Spleen (tissue), 11 donors: ENCODE measurements around the gene TSR2. TPM values are rescaled to one million over a fixed set of nuclear protein-coding genes. Genes with fewer than 3 reads are reported as not detected.
"Not testable (repeated sequence)": the region's sequence is repeated elsewhere in the genome, so short reads cannot be mapped to it uniquely, and the experiment has no call there.

Source experiments
- DNase-seq: peaks from one replicate; pipeline ENCODE4 v3.0.0-alpha.2; 2020
- H3K27ac ChIP-seq, 8 donors: fragments of 200-600 bp; sonication (generic) in 7 of 8; 1 replicate in 4 of 8; 2 replicates in 4 of 8; pipeline versions ENCODE4 v1.5.0 to v1.8.0; 2016 to 2021; ENCODE audit warnings: inconsistent platforms in 4 of 8, mild to moderate bottlenecking in 4 of 8, moderate library complexity in 1 of 8
- H3K27me3 ChIP-seq, 7 donors: fragments of 200-600 bp; sonication (generic) in 6 of 7; replicated peaks in 1 of 7; 1 replicate in 4 of 7; 2 replicates in 3 of 7; pipeline versions ENCODE4 v1.5.0 to v1.8.0; 2016 to 2021; ENCODE audit warnings: inconsistent platforms in 3 of 7, mild to moderate bottlenecking in 1 of 7
- H3K36me3 ChIP-seq, 6 donors: fragments of 200-600 bp; sonication (generic) in 5 of 6; 1 replicate in 4 of 6; 2 replicates in 2 of 6; pipeline versions ENCODE4 v1.5.0 to v1.8.0; 2016 to 2021; ENCODE audit warnings: inconsistent platforms in 2 of 6
- H3K4me1 ChIP-seq, 6 donors: fragments of 200-600 bp; sonication (generic) in 5 of 6; 1 replicate in 3 of 6; 2 replicates in 3 of 6; pipeline versions ENCODE4 v1.5.0 to v1.8.0; 2016 to 2021; ENCODE audit warnings: inconsistent platforms in 3 of 6
- H3K4me3 ChIP-seq, 8 donors: fragments of 200-600 bp; sonication (generic) in 7 of 8; 1 replicate in 4 of 8; 2 replicates in 4 of 8; pipeline versions ENCODE4 v1.5.0 to v1.8.0; 2016 to 2021; ENCODE audit warnings: inconsistent platforms in 4 of 8, mild to moderate bottlenecking in 4 of 8, moderate library complexity in 2 of 8
- H3K9me3 ChIP-seq, 8 donors: fragments of 200-600 bp; sonication (generic) in 7 of 8; 1 replicate in 4 of 8; 2 replicates in 4 of 8; pipeline versions ENCODE4 v1.5.0 to v1.8.0; 2016 to 2021; ENCODE audit warnings: inconsistent platforms in 4 of 8
- CTCF ChIP-seq, 11 experiments: fragments of 200-600 bp in 7 of 11; fragments of 450-650 bp in 4 of 11; sonication (generic) in 4 of 11; IDR thresholded peaks in 8 of 11; conservative IDR thresholded peaks in 3 of 11; 1 replicate in 7 of 11; 2 replicates in 4 of 11; pipeline versions ENCODE4 v1.4.0 to v1.8.0; 2016 to 2021; ENCODE audit warnings: antibody characterized with exemption in 11 of 11, inconsistent platforms in 4 of 11, mild to moderate bottlenecking in 1 of 11
- POLR2A ChIP-seq, 3 donors: fragments of 450-650 bp; IDR thresholded peaks; one replicate each; pipeline ENCODE4 v1.5.1; 2017; ENCODE audit warnings: antibody characterized with exemption in 3 of 3, mild to moderate bottlenecking in 1 of 3
- POLR2AphosphoS5 ChIP-seq, 3 donors: sonication (generic); formaldehyde crosslinking; IDR thresholded peaks; one replicate each; pipeline ENCODE4 v1.5.1; 2017; ENCODE audit warnings: antibody characterized with exemption in 3 of 3
- WGBS, 5 donors: extraction: QIAGEN DNeasy Blood & Tissue Kit in 3 of 5; methylation state at CpG; one replicate each; pipeline versions ENCODE4 v1.1.5 to v1.1.7; 2013 to 2018; 5-methylcytosine and 5-hydroxymethylcytosine counted together
- intact Hi-C: fragments of 100-400 bp; cut with DNase I; formaldehyde crosslinking; loops from one replicate; pipeline ENCODE4 v1.15.0; 2023; ENCODE audit warnings: low total_unique reads
- polyA plus RNA-seq, 3 donors: library from polyadenylated mRNA; stranded (reverse); fragments of 200-250 nt; gene quantifications; one replicate each; pipeline ENCODE4 v1.2.1, GENCODE V29; 2013
- total RNA-seq, 7 donors: library from RNA; depleted of rRNA in 3 of 7; stranded (reverse); fragments of >200 nt in 3 of 7; fragmentation: NEBNext Ultra II Directional in 4 of 7; extraction: Animal tissue kit (Norgen Biotek cat#: 25700) in 4 of 7; gene quantifications; one replicate each; pipeline versions ENCODE4 v1.1.0 to v1.2.1, GENCODE V29; 2016 to 2021
- donor health status: healthy with polysubstance abuse.
- donor health status: DM: no; HTN: no; CAD: no; lungs with moderate emphysema.
- donor health status: DM: no; HTN: no; CAD: no.
- donor health status: Bipolar disorder and iron deficiency.
- donor health status: healthy.
- donor health status: DM: no; HTN: no; CAD: no.
- donor health status: DM: yes; HTN: yes; CAD: no.

Gene TSR2
- total and polyA plus RNA-seq, 10 donors: 21.4 to 46.4 (median 33.2) TPM

GRCh38 chrX:54482839-54483593 lies 42.8 kb downstream of the TSR2 start:
- Histone ChIP-seq H3K9me3 (no peaks in the 10 kb centered on the region), H3K4me3 (peak overlapping the region in 1 of 8 donors; percentile 9), H3K4me1 (peaks cover 0 to 8% (median 0%) of the 10 kb centered on the region in 6 donors), H3K36me3 (no peaks in the 10 kb centered on the region), H3K27ac (peak overlapping the region in 6 of 8 donors; percentile 54 to 72 (median 66)), H3K27me3 (no peaks in the 10 kb centered on the region)
- intact Hi-C loops: no loop called here
- no peak for DNase-seq
- WGBS, 5 donors: 30 to 71% (median 62%) methylated on average over 8 to 21 of the region's 21 CpGs
- no peak for TF ChIP-seq POLR2A (IDR thresholded peaks at IDR 0.05)
- TF ChIP-seq POLR2AphosphoS5 (IDR thresholded peaks at IDR 0.05): peak in 2 of 3 donors; percentile 40 to 46

GRCh38 chrX:54483946-54484345 lies 43.7 kb downstream of the TSR2 start:
- DNase-seq: no peak
- peaks cover 0 to 8% (median 0%) of the 10 kb centered on the region in 6 donors for H3K4me1 ChIP-seq
- no peak for TF ChIP-seq POLR2AphosphoS5 (IDR thresholded peaks at IDR 0.05)
- TF ChIP-seq CTCF (IDR thresholded peaks at IDR 0.05 in 8 of 11, conservative IDR thresholded peaks at IDR 0.05 in 3 of 11): no peak
- TF ChIP-seq POLR2A (IDR thresholded peaks at IDR 0.05): no peak
- no peaks in the 10 kb centered on the region for H3K36me3 ChIP-seq
- no peak overlapping the region for H3K4me3 ChIP-seq
- peak overlapping the region in 4 of 8 donors; percentile 54 to 72 (median 66) for H3K27ac ChIP-seq
- no peaks in the 10 kb centered on the region for H3K9me3 ChIP-seq
- WGBS, 5 donors: 72 to 81% (median 74%) methylated on average over 9 of the region's 9 CpGs
- intact Hi-C loops: no loop called here
- H3K27me3 ChIP-seq: no peaks in the 10 kb centered on the region

- H3K9me3 ChIP-seq: peaks cover 0 to 6% (median 0%) of the 10 kb centered on the region in 8 donors
- H3K4me1 ChIP-seq: peaks cover 0 to 8% (median 0%) of the 10 kb centered on the region in 6 donors
- no peak for DNase-seq
- H3K27me3 ChIP-seq: no peaks in the 10 kb centered on the region
- H3K36me3 ChIP-seq: no peaks in the 10 kb centered on the region
- H3K4me3 ChIP-seq: no peak overlapping the region
- intact Hi-C loops: no loop called here
- TF ChIP-seq POLR2AphosphoS5 (IDR thresholded peaks at IDR 0.05) (no peak), POLR2A (IDR thresholded peaks at IDR 0.05) (no peak), CTCF (IDR thresholded peaks at IDR 0.05 in 8 of 11, conservative IDR thresholded peaks at IDR 0.05 in 3 of 11) (no peak)
- 44 to 72% (median 63%) methylated on average over 2 to 3 of the region's 3 CpGs; no CpG with 5 or more reads in 1 of the 5 donors for WGBS, 5 donors
- no peak overlapping the region for H3K27ac ChIP-seq
Observed at GRCh38 chrX:54484666-54485065, 44.5 kb downstream of the TSR2 start.

GRCh38 chrX:54489819-54490218 lies 49.6 kb downstream of the TSR2 start:
- 85 to 98% (median 94%) methylated on average over 5 of the region's 5 CpGs for WGBS, 5 donors
- Histone ChIP-seq H3K9me3 (peaks cover 0 to 11% (median 0%) of the 10 kb centered on the region in 8 donors), H3K27me3 (peaks cover 0 to 12% (median under 1%) of the 10 kb centered on the region in 7 donors)
- DNase-seq, H3K36me3 ChIP-seq, H3K4me3 ChIP-seq, intact Hi-C loops, H3K4me1 ChIP-seq, H3K27ac ChIP-seq: not testable (repeated sequence)

- no peak for TF ChIP-seq POLR2AphosphoS5 (IDR thresholded peaks at IDR 0.05)
- no peak for TF ChIP-seq CTCF (IDR thresholded peaks at IDR 0.05 in 8 of 11, conservative IDR thresholded peaks at IDR 0.05 in 3 of 11)
- no peak for TF ChIP-seq POLR2A (IDR thresholded peaks at IDR 0.05)
- Histone ChIP-seq H3K27ac (no peak overlapping the region), H3K4me3 (no peak overlapping the region), H3K36me3 (no peaks in the 10 kb centered on the region), H3K9me3 (peaks cover 0 to 11% (median 0%) of the 10 kb centered on the region in 8 donors), H3K4me1 (peaks cover 0 to 10% (median 0%) of the 10 kb centered on the region in 6 donors), H3K27me3 (peaks cover 0 to 36% (median 13%) of the 10 kb centered on the region in 7 donors)
- intact Hi-C loops: no loop called here
- DNase-seq: no peak
- 61 to 94% (median 81%) methylated on average over 6 of the region's 6 CpGs for WGBS, 5 donors
Observed at GRCh38 chrX:54492340-54492739, 52.1 kb downstream of the TSR2 start.
